Fibroblast of pulmonary artery (primary cell): ENCODE results near the gene CEBPZ.

Source experiments
- DNase-seq: peaks from one replicate; pipeline ENCODE4 v3.0.0-alpha.2; 2010; ENCODE audit warnings: low read depth
- H3K4me3 ChIP-seq: replicated peaks from 2 replicates; pipeline ENCODE4 v1.5.1; 2011; ENCODE audit warnings: low read depth, mild to moderate bottlenecking, control low read depth, low read length, moderate library complexity
- TF ChIP-seq, protein P1 (sequence below): IDR thresholded peaks from 2 replicates; pipeline ENCODE4 v1.5.1; 2011; ENCODE audit warnings: mild to moderate bottlenecking, control low read depth, low read length, inconsistent platforms; ENCODE audit errors: missing control alignments

CEBPZ gene

GRCh38 chr2:37191253-37191652, 40.1 kb downstream of the CEBPZ start:
- TF ChIP-seq, protein P1, sequence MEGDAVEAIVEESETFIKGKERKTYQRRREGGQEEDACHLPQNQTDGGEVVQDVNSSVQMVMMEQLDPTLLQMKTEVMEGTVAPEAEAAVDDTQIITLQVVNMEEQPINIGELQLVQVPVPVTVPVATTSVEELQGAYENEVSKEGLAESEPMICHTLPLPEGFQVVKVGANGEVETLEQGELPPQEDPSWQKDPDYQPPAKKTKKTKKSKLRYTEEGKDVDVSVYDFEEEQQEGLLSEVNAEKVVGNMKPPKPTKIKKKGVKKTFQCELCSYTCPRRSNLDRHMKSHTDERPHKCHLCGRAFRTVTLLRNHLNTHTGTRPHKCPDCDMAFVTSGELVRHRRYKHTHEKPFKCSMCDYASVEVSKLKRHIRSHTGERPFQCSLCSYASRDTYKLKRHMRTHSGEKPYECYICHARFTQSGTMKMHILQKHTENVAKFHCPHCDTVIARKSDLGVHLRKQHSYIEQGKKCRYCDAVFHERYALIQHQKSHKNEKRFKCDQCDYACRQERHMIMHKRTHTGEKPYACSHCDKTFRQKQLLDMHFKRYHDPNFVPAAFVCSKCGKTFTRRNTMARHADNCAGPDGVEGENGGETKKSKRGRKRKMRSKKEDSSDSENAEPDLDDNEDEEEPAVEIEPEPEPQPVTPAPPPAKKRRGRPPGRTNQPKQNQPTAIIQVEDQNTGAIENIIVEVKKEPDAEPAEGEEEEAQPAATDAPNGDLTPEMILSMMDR: no peak
- no peak overlapping the region for H3K4me3 ChIP-seq
- no peak for DNase-seq

DNA sequence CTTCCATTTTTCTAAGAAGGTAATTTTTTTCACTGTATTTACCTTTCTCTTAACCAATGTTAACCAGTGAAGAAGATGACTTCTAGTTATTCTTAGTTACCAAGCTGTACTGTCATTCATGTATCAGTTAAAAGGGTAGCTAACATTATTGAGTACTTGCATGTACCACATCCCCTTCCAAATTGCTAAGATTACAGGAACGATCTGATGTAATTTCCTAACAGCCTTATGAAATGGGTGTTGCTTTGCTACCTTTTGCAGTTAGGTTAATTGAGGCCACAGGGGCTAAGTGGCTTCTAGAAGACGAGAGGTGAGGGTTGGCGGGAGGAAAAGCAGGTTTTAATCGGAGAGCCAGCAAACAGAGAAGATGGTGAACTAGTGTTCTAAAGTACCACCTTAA, 41.1 kb downstream of the CEBPZ start:
- TF ChIP-seq, protein P1: no peak
- no peak overlapping the region for H3K4me3 ChIP-seq
- DNase-seq: no peak

DNA sequence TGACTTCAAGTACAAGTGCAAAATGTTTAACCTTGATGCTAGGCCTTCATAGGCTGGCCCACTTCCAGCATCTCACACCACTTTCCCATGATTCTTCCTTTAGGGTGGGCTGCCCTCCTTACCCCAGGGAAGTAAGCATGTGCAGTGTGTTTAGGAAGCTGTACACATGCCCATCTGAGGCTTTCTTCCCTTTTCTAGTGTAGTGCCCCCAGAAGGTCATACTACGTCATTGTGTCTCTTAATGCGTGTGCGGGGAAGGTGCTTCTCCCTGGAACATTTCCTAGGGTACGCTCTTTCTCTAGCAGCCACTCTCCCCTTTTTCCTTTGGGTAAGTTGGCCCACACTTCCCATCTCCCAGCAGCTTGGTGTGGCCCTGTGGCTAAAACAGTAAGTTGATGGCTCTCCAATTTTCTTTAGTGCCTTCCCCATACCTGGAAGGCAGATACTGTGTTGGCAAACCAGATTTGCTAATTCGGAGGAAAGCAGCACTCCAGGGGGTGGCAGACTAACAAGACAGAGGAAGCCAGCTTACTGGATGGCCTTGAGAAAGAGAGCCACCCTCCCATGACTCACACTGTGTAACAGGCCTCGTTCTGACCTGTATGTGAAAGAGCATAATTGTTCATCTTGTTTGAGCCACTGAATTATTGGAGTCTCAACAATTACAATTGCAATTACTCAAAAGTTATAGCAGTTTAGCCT, 41.8 kb downstream of the CEBPZ start:
- peak; percentile 83 for DNase-seq
- H3K4me3 ChIP-seq: no peak overlapping the region
- TF ChIP-seq, protein P1: peak; percentile 5

DNA sequence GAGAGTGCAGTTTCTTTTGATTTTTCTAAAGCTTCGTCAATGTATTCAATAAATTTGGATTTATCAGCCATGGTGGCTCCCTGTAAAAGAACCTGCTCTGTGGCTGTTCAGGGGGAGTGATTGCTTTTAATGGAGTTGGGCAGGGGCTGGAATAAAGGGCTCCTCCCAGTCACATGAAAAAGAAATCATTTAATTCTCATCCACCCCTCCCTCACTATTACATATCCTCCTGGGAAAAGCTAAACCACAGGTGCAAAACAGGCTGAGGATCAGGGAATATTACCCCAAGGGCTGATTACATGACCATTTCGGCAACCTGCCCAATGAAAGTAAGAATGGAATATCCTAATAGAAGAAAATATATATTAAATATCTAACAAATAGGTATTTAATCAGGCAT, 42.8 kb downstream of the CEBPZ start, which contains the start of gene SULT6B1:
TSS of gene SULT6B1 (minus strand) at position 101 of the 400 bp plus-strand sequence. CDS start at position 71, 30 bp downstream.
- no peak within 1 kb of the TSS for H3K4me3 ChIP-seq
- no peak for DNase-seq
- TF ChIP-seq, protein P1: no peak

GRCh38 chr2:37181726-37182684, 49.4 kb downstream of the CEBPZ start:
- DNase-seq: no peak
- no peak overlapping the region for H3K4me3 ChIP-seq
- TF ChIP-seq, protein P1: no peak

DNA sequence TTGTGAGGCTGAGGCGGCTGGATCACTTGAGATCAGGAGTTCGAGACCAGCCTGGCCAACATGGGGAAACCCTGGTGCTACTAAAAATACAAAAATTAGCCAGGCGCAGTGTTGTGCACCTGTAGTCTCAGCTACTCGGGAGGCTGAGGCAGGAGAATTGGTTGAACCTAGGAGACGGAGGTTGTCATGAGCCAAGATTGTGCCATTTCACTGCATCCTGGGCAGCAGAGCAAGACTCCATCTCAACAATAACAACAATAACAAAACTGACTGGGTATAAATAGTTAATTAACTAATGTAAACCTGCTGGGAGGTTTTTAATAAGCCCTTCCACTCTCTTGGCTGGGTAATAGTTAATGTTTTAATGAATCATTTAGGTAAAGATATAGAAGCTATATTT, 50.8 kb downstream of the CEBPZ start:
- TF ChIP-seq, protein P1: no peak
- no peak overlapping the region for H3K4me3 ChIP-seq
- no peak for DNase-seq
